Ishikawa (cell line): ENCODE data around the gene THRB.

Experiments
- EGR1 ChIP-seq: IDR thresholded peaks from 2 replicates; pipeline ENCODE4 v1.6.1; 2012
- EP300 ChIP-seq: IDR thresholded peaks from 2 replicates; pipeline ENCODE4 v1.6.1; 2012; ENCODE audit warnings: borderline replicate concordance
- FOXM1 ChIP-seq: IDR thresholded peaks from 2 replicates; pipeline ENCODE4 v1.6.1; 2012; ENCODE audit warnings: low read depth, borderline replicate concordance
- NFIC ChIP-seq: IDR thresholded peaks from 2 replicates; pipeline ENCODE4 v1.6.1; 2012
- RAD21 ChIP-seq: IDR thresholded peaks from 2 replicates; pipeline ENCODE4 v1.6.1; 2012; ENCODE audit warnings: low read depth
- REST ChIP-seq: IDR thresholded peaks from 2 replicates; pipeline ENCODE4 v1.6.1; 2012; ENCODE audit warnings: low read depth, mild to moderate bottlenecking
- TAF1 ChIP-seq: IDR thresholded peaks from 2 replicates; pipeline ENCODE4 v1.6.1; 2012; ENCODE audit warnings: low read depth, mild to moderate bottlenecking
- TCF12 ChIP-seq: IDR thresholded peaks from 2 replicates; pipeline ENCODE4 v1.6.1; 2012; ENCODE audit warnings: low read depth
- YY1 ChIP-seq: IDR thresholded peaks from 2 replicates; pipeline ENCODE4 v1.6.1; 2012; ENCODE audit warnings: low read depth

GRCh38 chr3:24503616-24504113, 9.0 kb upstream of the THRB start:
- TF ChIP-seq NFIC (no peak), YY1 (no peak), EGR1 (no peak), REST (no peak), FOXM1 (no peak), TAF1 (no peak), EP300 (no peak), RAD21 (no peak), TCF12 (no peak)
